ENCODE results near the gene RMC1.
"Not testable (repeated sequence)": the region's sequence is repeated elsewhere in the genome, so short reads cannot be mapped to it uniquely, and the experiment has no call there.

Gene RMC1

GRCh38 chr18:23532848-23533247 is 29.5 kb downstream of the RMC1 start:
- DNase-seq (ENCODE audit: low read depth) = no peak

- no peak for DNase-seq (ENCODE audit: low read depth)
These were observed 31.0 kb downstream of the RMC1 start for GRCh38 chr18:23534276-23534675.

- no peak for DNase-seq (ENCODE audit: low read depth)
These were observed 32.9 kb downstream of the RMC1 start for GRCh38 chr18:23536204-23536603.

- no peak for DNase-seq (ENCODE audit: low read depth)
These were observed 34.0 kb downstream of the RMC1 start for GRCh38 chr18:23537274-23537673.

GRCh38 chr18:23538001-23538400 is 34.7 kb downstream of the RMC1 start:
- no peak for DNase-seq (ENCODE audit: low read depth)

- DNase-seq (ENCODE audit: low read depth) = no peak
These were observed 35.6 kb downstream of the RMC1 start for GRCh38 chr18:23538870-23539269.

GRCh38 chr18:23539296-23539695 is 36.0 kb downstream of the RMC1 start:
- DNase-seq (ENCODE audit: low read depth) = no peak

- DNase-seq (ENCODE audit: low read depth) = no peak
These were observed 36.7 kb downstream of the RMC1 start for GRCh38 chr18:23539911-23540525.

- no peak for DNase-seq (ENCODE audit: low read depth)
These were observed 37.6 kb downstream of the RMC1 start for GRCh38 chr18:23540867-23541266.

GRCh38 chr18:23541349-23542093 is 38.2 kb downstream of the RMC1 start:
- DNase-seq (ENCODE audit: low read depth) = no peak

- no peak for DNase-seq (ENCODE audit: low read depth)
These were observed 39.1 kb downstream of the RMC1 start for GRCh38 chr18:23542461-23542860.

- no peak for DNase-seq (ENCODE audit: low read depth)
These were observed 42.0 kb downstream of the RMC1 start for GRCh38 chr18:23545247-23545789.

GRCh38 chr18:23547306-23547705 is 44.0 kb downstream of the RMC1 start:
- DNase-seq (ENCODE audit: low read depth) = no peak

- no peak for DNase-seq (ENCODE audit: low read depth)
These were observed 44.5 kb downstream of the RMC1 start for GRCh38 chr18:23547846-23548245.

- no peak for DNase-seq (ENCODE audit: low read depth)
These were observed 45.0 kb downstream of the RMC1 start for GRCh38 chr18:23548275-23548674.

GRCh38 chr18:23548719-23549118 is 45.4 kb downstream of the RMC1 start:
- DNase-seq (ENCODE audit: low read depth) = no peak

- no peak for DNase-seq (ENCODE audit: low read depth)
These were observed 47.6 kb downstream of the RMC1 start for GRCh38 chr18:23550898-23551297.

- DNase-seq (ENCODE audit: low read depth) = no peak
These were observed 48.7 kb downstream of the RMC1 start for GRCh38 chr18:23551978-23552377.

- no peak for DNase-seq (ENCODE audit: low read depth)
These were observed 49.2 kb downstream of the RMC1 start for GRCh38 chr18:23552505-23552904.

- no peak for DNase-seq (ENCODE audit: low read depth)
These were observed 50.6 kb downstream of the RMC1 start for GRCh38 chr18:23553887-23554286.

GRCh38 chr18:23556145-23556780 is 53.0 kb downstream of the RMC1 start:
- no peak for DNase-seq (ENCODE audit: low read depth)

- not testable (repeated sequence) for DNase-seq (ENCODE audit: low read depth)
These were observed 54.2 kb downstream of the RMC1 start for GRCh38 chr18:23557511-23557910.

GRCh38 chr18:23560186-23560585 is 56.9 kb downstream of the RMC1 start:
- DNase-seq (ENCODE audit: low read depth) = no peak
